Measurements from ENCODE around the gene TRPM8. TPM values are rescaled to one million over a fixed set of nuclear protein-coding genes. Genes with fewer than 3 reads are reported as not detected.

Gene TRPM8
- total RNA-seq, 1 donor from 2014 or later, result not detected

- H3K9me3 Mint-ChIP-seq (ENCODE audit: unreplicated experiment), result peaks cover 14% of the 10 kb centered on the region
- no peak for TF ChIP-seq CTCF (IDR thresholded peaks at IDR 0.05)
- no peak for DNase-seq (ENCODE audit: extremely low spot score, unreplicated experiment)
- peak overlapping the region; percentile 67 for H3K27ac Mint-ChIP-seq (ENCODE audit: unreplicated experiment)
- peaks cover 65% of the 10 kb centered on the region for H3K27me3 Mint-ChIP-seq (ENCODE audit: unreplicated experiment)
- H3K4me1 Mint-ChIP-seq (ENCODE audit: unreplicated experiment), result peaks cover 5% of the 10 kb centered on the region
- H3K36me3 Mint-ChIP-seq (ENCODE audit: unreplicated experiment), result peaks cover 8% of the 10 kb centered on the region
- no peak overlapping the region for H3K4me3 Mint-ChIP-seq (ENCODE audit: unreplicated experiment)
Observed at GRCh38 chr2:234032279-234032856, 115.2 kb downstream of the TRPM8 start.

DNA sequence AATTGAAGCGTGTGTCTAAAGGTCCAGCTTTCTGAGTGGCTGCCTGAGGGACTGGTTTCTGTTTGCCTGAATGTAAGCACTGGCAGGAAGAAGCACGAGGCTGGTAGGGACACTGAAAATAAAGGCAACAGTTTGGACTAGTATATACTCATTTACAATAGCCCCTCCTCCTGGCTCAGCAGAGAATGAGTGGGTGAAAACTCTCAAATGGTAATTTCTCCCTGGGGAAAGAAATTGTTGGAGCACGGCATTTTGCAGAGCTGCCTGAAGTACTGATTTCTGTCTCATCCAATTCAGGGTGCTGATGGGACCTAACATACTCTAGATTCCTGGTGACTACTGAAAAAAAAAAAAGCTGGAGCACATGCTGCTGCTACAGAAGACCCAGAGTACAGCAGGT, 116.0 kb downstream of the TRPM8 start:
- TF ChIP-seq CTCF (IDR thresholded peaks at IDR 0.05), result no peak
- H3K27me3 Mint-ChIP-seq (ENCODE audit: unreplicated experiment), result peaks cover 64% of the 10 kb centered on the region
- no peak for DNase-seq (ENCODE audit: extremely low spot score, unreplicated experiment)
- H3K27ac Mint-ChIP-seq (ENCODE audit: unreplicated experiment), result no peak overlapping the region
- peaks cover 8% of the 10 kb centered on the region for H3K36me3 Mint-ChIP-seq (ENCODE audit: unreplicated experiment)
- H3K9me3 Mint-ChIP-seq (ENCODE audit: unreplicated experiment), result peaks cover 16% of the 10 kb centered on the region
- no peak overlapping the region for H3K4me3 Mint-ChIP-seq (ENCODE audit: unreplicated experiment)
- H3K4me1 Mint-ChIP-seq (ENCODE audit: unreplicated experiment), result peaks cover 5% of the 10 kb centered on the region

GRCh38 chr2:234033885-234034284, 116.7 kb downstream of the TRPM8 start:
- TF ChIP-seq CTCF (IDR thresholded peaks at IDR 0.05), result no peak
- no peak overlapping the region for H3K27ac Mint-ChIP-seq (ENCODE audit: unreplicated experiment)
- H3K4me1 Mint-ChIP-seq (ENCODE audit: unreplicated experiment), result peaks cover 5% of the 10 kb centered on the region

GRCh38 chr2:234038076-234038802, 121.1 kb downstream of the TRPM8 start:
- Mint-ChIP-seq H3K4me1 (ENCODE audit: unreplicated experiment) (no peaks in the 10 kb centered on the region), H3K27me3 (ENCODE audit: unreplicated experiment) (peaks cover 74% of the 10 kb centered on the region), H3K27ac (ENCODE audit: unreplicated experiment) (no peak overlapping the region), H3K4me3 (ENCODE audit: unreplicated experiment) (no peak overlapping the region), H3K36me3 (ENCODE audit: unreplicated experiment) (peaks cover 8% of the 10 kb centered on the region), H3K9me3 (ENCODE audit: unreplicated experiment) (peaks cover 16% of the 10 kb centered on the region)
- DNase-seq (ENCODE audit: extremely low spot score, unreplicated experiment), result no peak
- no peak for TF ChIP-seq CTCF (IDR thresholded peaks at IDR 0.05)

More at GRCh38 chr2:234033885-234034284, 116.7 kb downstream of the TRPM8 start:
- Mint-ChIP-seq H3K27me3 (ENCODE audit: unreplicated experiment) (peaks cover 66% of the 10 kb centered on the region), H3K36me3 (ENCODE audit: unreplicated experiment) (peaks cover 8% of the 10 kb centered on the region), H3K9me3 (ENCODE audit: unreplicated experiment) (peaks cover 16% of the 10 kb centered on the region), H3K4me3 (ENCODE audit: unreplicated experiment) (no peak overlapping the region)
- DNase-seq (ENCODE audit: extremely low spot score, unreplicated experiment), result no peak

- Mint-ChIP-seq H3K4me1 (ENCODE audit: unreplicated experiment) (no peaks in the 10 kb centered on the region), H3K27me3 (ENCODE audit: unreplicated experiment) (peaks cover 69% of the 10 kb centered on the region), H3K4me3 (ENCODE audit: unreplicated experiment) (no peak overlapping the region), H3K9me3 (ENCODE audit: unreplicated experiment) (no peaks in the 10 kb centered on the region), H3K36me3 (ENCODE audit: unreplicated experiment) (no peaks in the 10 kb centered on the region), H3K27ac (ENCODE audit: unreplicated experiment) (no peak overlapping the region)
- DNase-seq (ENCODE audit: extremely low spot score, unreplicated experiment), result no peak
- no peak for TF ChIP-seq CTCF (IDR thresholded peaks at IDR 0.05)
Observed at GRCh38 chr2:234044157-234044556, 127.0 kb downstream of the TRPM8 start.

All from osteocyte (in vitro differentiated cells).